NCI-H1436 treated with DMSO at 0.1 percent for 48 hours (cell line): Measurements from ENCODE around the gene ZNF668.
"Not testable (repeated sequence)": the region's sequence is repeated elsewhere in the genome, so short reads cannot be mapped to it uniquely, and the experiment has no call there.

Experiments used
- DNase-seq: peaks from one replicate; lab custom pipeline; 2025; lab: John Stamatoyannopoulos, UW

Gene ZNF668

DNA sequence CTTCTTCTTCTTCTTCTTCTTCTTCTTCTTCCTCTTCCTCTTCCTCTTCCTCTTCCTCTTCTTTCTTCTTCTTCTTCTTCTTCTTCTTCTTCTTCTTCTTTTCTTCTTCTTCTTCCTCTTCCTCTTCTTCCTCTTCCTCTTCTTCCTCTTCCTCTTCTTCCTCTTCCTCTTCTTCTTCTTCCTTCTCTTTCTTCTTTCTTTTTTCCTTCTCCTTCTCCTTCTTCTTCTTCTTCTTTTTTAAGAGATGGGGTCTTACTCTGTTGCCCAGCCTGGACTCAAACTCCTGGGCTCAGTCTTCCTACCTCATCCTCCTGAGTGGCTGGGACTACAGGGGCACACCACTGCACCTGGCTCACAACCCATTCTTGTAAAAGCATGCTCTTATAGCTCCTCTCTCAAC is 60.7 kb downstream of the ZNF668 start:
- DNase-seq, result not testable (repeated sequence)

DNA sequence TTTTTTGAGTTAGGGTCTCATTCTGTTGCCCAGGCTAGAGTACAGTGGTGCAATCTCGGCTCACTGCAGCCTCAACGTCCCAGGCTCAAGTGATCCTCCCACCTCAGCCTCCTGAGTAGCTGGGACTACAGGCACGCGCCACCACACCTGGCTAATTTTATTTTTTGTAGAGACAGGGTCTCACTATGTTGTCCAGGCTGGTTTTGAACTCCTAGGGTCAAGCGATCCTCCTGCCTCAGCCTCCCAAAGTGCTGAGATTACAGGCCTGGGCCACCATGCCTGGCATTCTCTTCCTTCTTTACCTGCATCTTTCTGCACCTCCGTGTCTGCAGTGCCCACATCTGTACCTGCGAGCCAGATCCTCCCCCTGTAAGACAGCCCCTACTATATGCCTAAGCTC is 62.2 kb downstream of the ZNF668 start:
- DNase-seq, result not testable (repeated sequence)
